ENCODE data around the gene RFX7. TPM values are rescaled to one million over a fixed set of nuclear protein-coding genes. Genes with fewer than 3 reads are reported as not detected.
A peak's percentile ranks its signal among the peaks of the same experiment; 100 is the strongest.

RFX7 gene
- total RNA-seq, 4 donors from 2014 or later: 8.7 to 51.5 (median 12.9) TPM

DNA sequence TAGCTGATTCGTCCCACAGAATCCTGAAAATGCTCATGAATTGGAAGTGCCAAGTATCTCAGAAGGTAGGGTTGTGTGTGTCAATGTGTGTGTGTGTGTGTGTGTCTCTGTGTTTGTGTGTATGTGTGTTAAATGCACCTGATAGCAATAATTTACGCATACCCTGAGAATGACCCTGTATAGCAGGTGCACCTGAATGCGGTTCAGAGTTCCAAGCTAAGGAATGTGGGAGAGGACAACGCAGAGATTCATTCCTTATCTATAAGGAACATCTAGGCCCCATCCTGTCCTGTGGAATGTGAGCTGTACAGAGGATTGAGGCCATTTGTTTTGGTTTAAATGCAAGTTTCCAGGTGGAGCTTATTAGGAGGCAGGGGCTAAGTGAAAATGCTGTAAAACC, 201.2 kb downstream of the RFX7 start:
- Histone ChIP-seq H3K36me3 (no peaks in the 10 kb centered on the region), H3K4me3 (no peak overlapping the region), H3K27ac (no peak overlapping the region), H3K27me3 (no peaks in the 10 kb centered on the region), H3K9me3 (no peaks in the 10 kb centered on the region), H3K4me1 (no peaks in the 10 kb centered on the region)
- intact Hi-C loops (cut with DNase I; ENCODE audit: low total_unique reads) (no loop called here), in situ Hi-C loops (cut with MboI; ENCODE audit: low pct_ligation_motif_present in 1 of 4, low pct_unique_long_range_greater_than_20kb in 1 of 4, low sequenced_read_pairs in 3 of 4) (no loop called here)
- no peak for DNase-seq
- TF ChIP-seq, protein P1, sequence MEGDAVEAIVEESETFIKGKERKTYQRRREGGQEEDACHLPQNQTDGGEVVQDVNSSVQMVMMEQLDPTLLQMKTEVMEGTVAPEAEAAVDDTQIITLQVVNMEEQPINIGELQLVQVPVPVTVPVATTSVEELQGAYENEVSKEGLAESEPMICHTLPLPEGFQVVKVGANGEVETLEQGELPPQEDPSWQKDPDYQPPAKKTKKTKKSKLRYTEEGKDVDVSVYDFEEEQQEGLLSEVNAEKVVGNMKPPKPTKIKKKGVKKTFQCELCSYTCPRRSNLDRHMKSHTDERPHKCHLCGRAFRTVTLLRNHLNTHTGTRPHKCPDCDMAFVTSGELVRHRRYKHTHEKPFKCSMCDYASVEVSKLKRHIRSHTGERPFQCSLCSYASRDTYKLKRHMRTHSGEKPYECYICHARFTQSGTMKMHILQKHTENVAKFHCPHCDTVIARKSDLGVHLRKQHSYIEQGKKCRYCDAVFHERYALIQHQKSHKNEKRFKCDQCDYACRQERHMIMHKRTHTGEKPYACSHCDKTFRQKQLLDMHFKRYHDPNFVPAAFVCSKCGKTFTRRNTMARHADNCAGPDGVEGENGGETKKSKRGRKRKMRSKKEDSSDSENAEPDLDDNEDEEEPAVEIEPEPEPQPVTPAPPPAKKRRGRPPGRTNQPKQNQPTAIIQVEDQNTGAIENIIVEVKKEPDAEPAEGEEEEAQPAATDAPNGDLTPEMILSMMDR (IDR thresholded peaks at IDR 0.05): no peak
- TF ChIP-seq POLR2AphosphoS5 (IDR thresholded peaks at IDR 0.05) (no peak), EP300 (IDR thresholded peaks at IDR 0.05; ENCODE audit: low read depth) (no peak), POLR2A (IDR thresholded peaks at IDR 0.05) (no peak)
- WGBS, 2 donors (ENCODE audit: low coverage in 1 of 2): 68 to 100% methylated on average over 2 to 4 of the region's 4 CpGs

GRCh38 chr15:56042031-56042430, 201.6 kb downstream of the RFX7 start:
- H3K4me3 ChIP-seq: no peak overlapping the region
- DNase-seq: no peak
- H3K36me3 ChIP-seq: no peaks in the 10 kb centered on the region
- no peaks in the 10 kb centered on the region for H3K9me3 ChIP-seq
- TF ChIP-seq POLR2AphosphoS5 (IDR thresholded peaks at IDR 0.05) (no peak), EP300 (IDR thresholded peaks at IDR 0.05; ENCODE audit: low read depth) (no peak)
- TF ChIP-seq, protein P1 (IDR thresholded peaks at IDR 0.05): no peak
- H3K27me3 ChIP-seq: no peaks in the 10 kb centered on the region
- intact Hi-C loops (cut with DNase I; ENCODE audit: low total_unique reads) (no loop called here), in situ Hi-C loops (cut with MboI; ENCODE audit: low pct_ligation_motif_present in 1 of 4, low pct_unique_long_range_greater_than_20kb in 1 of 4, low sequenced_read_pairs in 3 of 4) (no loop called here)
- H3K4me1 ChIP-seq: no peaks in the 10 kb centered on the region
- H3K27ac ChIP-seq: no peak overlapping the region
- WGBS, 2 donors (ENCODE audit: low coverage in 1 of 2): 74% methylated on average over 1 of the region's 1 CpG; no CpG with 5 or more reads in 1 of the 2 donors

- no peaks in the 10 kb centered on the region for H3K36me3 ChIP-seq
- H3K4me1 ChIP-seq: no peaks in the 10 kb centered on the region
- H3K27me3 ChIP-seq: no peaks in the 10 kb centered on the region
- H3K4me3 ChIP-seq: no peak overlapping the region
- H3K27ac ChIP-seq: peak overlapping the region in 2 of 4 donors; percentile 19 to 36
- intact Hi-C loops (cut with DNase I; ENCODE audit: low total_unique reads) (no loop called here), in situ Hi-C loops (cut with MboI; ENCODE audit: low pct_ligation_motif_present in 1 of 4, low pct_unique_long_range_greater_than_20kb in 1 of 4, low sequenced_read_pairs in 3 of 4) (no loop called here)
- WGBS, 2 donors (ENCODE audit: low coverage in 1 of 2): 33 to 49% methylated on average over 8 of the region's 8 CpGs
- DNase-seq: peak; percentile 48
- TF ChIP-seq EP300 (IDR thresholded peaks at IDR 0.05; ENCODE audit: low read depth) (no peak), POLR2AphosphoS5 (IDR thresholded peaks at IDR 0.05) (peak in 2 of 3 donors; percentile 43 to 63), POLR2A (IDR thresholded peaks at IDR 0.05) (no peak)
- no peaks in the 10 kb centered on the region for H3K9me3 ChIP-seq
These were observed 203.3 kb downstream of the RFX7 start for GRCh38 chr15:56040081-56041035.

DNA sequence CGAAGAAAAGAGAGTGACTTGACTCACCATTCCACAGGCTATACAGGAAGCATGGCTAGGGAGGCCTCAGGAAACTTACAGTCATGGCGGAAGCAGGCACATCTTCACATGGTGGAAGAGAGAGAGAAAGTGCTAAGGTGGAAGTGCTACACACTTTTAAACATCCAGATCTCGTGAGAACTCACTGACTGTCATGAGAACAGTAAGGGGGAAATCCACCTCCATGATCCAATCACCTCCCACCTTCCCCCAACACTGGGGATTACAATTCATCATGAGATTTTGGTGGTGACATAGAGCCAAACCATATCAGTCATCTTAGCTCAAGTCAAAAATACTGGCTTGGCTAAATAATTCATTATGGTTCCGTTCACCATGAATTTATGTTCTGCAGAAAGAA, 205.0 kb downstream of the RFX7 start:
- no peak overlapping the region for H3K4me3 ChIP-seq
- WGBS, 2 donors (ENCODE audit: low coverage in 1 of 2): 88 to 90% methylated on average over 3 to 4 of the region's 4 CpGs
- intact Hi-C loops (cut with DNase I; ENCODE audit: low total_unique reads): no loop called here
- no peaks in the 10 kb centered on the region for H3K9me3 ChIP-seq
- H3K27ac ChIP-seq: no peak overlapping the region
- no peaks in the 10 kb centered on the region for H3K27me3 ChIP-seq
- no peak for TF ChIP-seq EP300 (IDR thresholded peaks at IDR 0.05; ENCODE audit: low read depth)
- no peak for TF ChIP-seq POLR2A (IDR thresholded peaks at IDR 0.05)
- no peak for TF ChIP-seq POLR2AphosphoS5 (IDR thresholded peaks at IDR 0.05)
- TF ChIP-seq, protein P1 (IDR thresholded peaks at IDR 0.05): no peak
- in situ Hi-C loops (cut with MboI; ENCODE audit: low pct_ligation_motif_present in 1 of 4, low pct_unique_long_range_greater_than_20kb in 1 of 4, low sequenced_read_pairs in 3 of 4): no loop called here
- H3K36me3 ChIP-seq: no peaks in the 10 kb centered on the region
- H3K4me1 ChIP-seq: no peaks in the 10 kb centered on the region
- DNase-seq: no peak

Measured in transverse colon (tissue), 4 donors.